CD14-positive monocyte (primary cell): Measurements from ENCODE around the gene TEX19. TPM values are rescaled to one million over a fixed set of nuclear protein-coding genes. Genes with fewer than 3 reads are reported as not detected.

Experiments used
- DNase-seq, 3 donors: peaks; one replicate each; pipeline ENCODE4 v3.0.0-alpha.2; 2011 to 2022
- H2AFZ ChIP-seq: 2 replicates; pipeline ENCODE4 v1.6.0; 2012; ENCODE audit warnings: mild to moderate bottlenecking, low read depth, low read length, inconsistent platforms; ENCODE audit not compliant: insufficient read depth, poor library complexity, severe bottlenecking
- H3K27ac ChIP-seq, 2 donors: 1 replicate in 1 of 2; 2 replicates in 1 of 2; pipeline ENCODE4 v1.5.1; 2012 to 2013; ENCODE audit warnings: low read length in 2 of 2, control low read depth in 1 of 2, inconsistent platforms in 1 of 2, low read depth in 1 of 2, mild to moderate bottlenecking in 1 of 2
- H3K27me3 ChIP-seq, 2 donors: one replicate each; pipeline versions ENCODE4 v1.6.0 to v1.6.1; 2011 to 2013; ENCODE audit warnings: low read length in 2 of 2; ENCODE audit not compliant: control insufficient read depth in 2 of 2, insufficient read depth in 2 of 2
- H3K36me3 ChIP-seq, 2 donors: replicated peaks in 1 of 2; 1 replicate in 1 of 2; 2 replicates in 1 of 2; pipeline versions ENCODE4 v1.5.1 to v1.6.1; 2012 to 2013; ENCODE audit warnings: low read length in 2 of 2, control low read depth in 1 of 2, inconsistent platforms in 1 of 2, mild to moderate bottlenecking in 1 of 2; ENCODE audit not compliant: insufficient read depth in 2 of 2, control insufficient read depth in 1 of 2
- H3K4me1 ChIP-seq, 2 donors: 1 replicate in 1 of 2; 2 replicates in 1 of 2; pipeline versions ENCODE4 v1.5.1 to v1.6.1; 2012 to 2013; ENCODE audit warnings: low read length in 2 of 2, control low read depth in 1 of 2, inconsistent platforms in 1 of 2, mild to moderate bottlenecking in 1 of 2, moderate library complexity in 1 of 2; ENCODE audit not compliant: insufficient read depth in 2 of 2, control insufficient read depth in 1 of 2
- H3K4me2 ChIP-seq: replicated peaks from 2 replicates; pipeline ENCODE3; 2012; ENCODE audit warnings: low read length, moderate library complexity, mild to moderate bottlenecking; ENCODE audit not compliant: poor library complexity, severe bottlenecking; ENCODE audit errors: extremely low read depth
- H3K4me3 ChIP-seq, 3 experiments: fragments of 200-600 bp in 1 of 3; sonication (generic) in 1 of 3; replicated peaks in 1 of 3; 1 replicate in 2 of 3; 2 replicates in 1 of 3; pipeline ENCODE4 v1.5.1; 2011 to 2013; ENCODE audit warnings: low read length in 3 of 3, mild to moderate bottlenecking in 3 of 3, control low read depth in 2 of 3, low read depth in 2 of 3, inconsistent platforms in 1 of 3, moderate library complexity in 1 of 3
- H3K79me2 ChIP-seq: 2 replicates; pipeline ENCODE4 v1.6.0; 2012; ENCODE audit warnings: mild to moderate bottlenecking, control low read depth, inconsistent platforms, low read length, moderate library complexity; ENCODE audit not compliant: insufficient read depth
- H3K9ac ChIP-seq: 2 replicates; pipeline ENCODE4 v1.6.0; 2017; ENCODE audit warnings: low read length, mild to moderate bottlenecking; ENCODE audit not compliant: insufficient read depth, poor library complexity, severe bottlenecking
- H3K9me3 ChIP-seq, 2 donors: replicated peaks in 1 of 2; 1 replicate in 1 of 2; 2 replicates in 1 of 2; pipeline versions ENCODE4 v1.5.1 to v1.6.1; 2012 to 2013; ENCODE audit warnings: low read length in 2 of 2, control low read depth in 1 of 2; ENCODE audit not compliant: control insufficient read depth in 1 of 2, insufficient read depth in 1 of 2
- H4K20me1 ChIP-seq: 2 replicates; pipeline ENCODE4 v1.6.0; 2012; ENCODE audit warnings: mild to moderate bottlenecking, low read length, control low read depth, moderate library complexity; ENCODE audit not compliant: insufficient read depth
- H3K27ac Mint-ChIP-seq, 7 donors: one replicate each; pipeline ENCODE4 v1.8.0; 2020; ENCODE audit warnings: mild to moderate bottlenecking in 7 of 7, mixed read lengths in 7 of 7, moderate library complexity in 6 of 7, inconsistent platforms in 2 of 7
- H3K27me3 Mint-ChIP-seq, 3 donors: one replicate each; pipeline ENCODE4 v1.8.0; 2021 to 2022; ENCODE audit warnings: low read depth in 3 of 3, mild to moderate bottlenecking in 3 of 3, mixed read lengths in 3 of 3, moderate library complexity in 3 of 3, inconsistent platforms in 1 of 3
- H3K36me3 Mint-ChIP-seq, 2 donors: one replicate each; pipeline ENCODE4 v1.8.0; 2020; ENCODE audit warnings: mixed read lengths in 2 of 2, inconsistent platforms in 1 of 2, mild to moderate bottlenecking in 1 of 2
- H3K4me1 Mint-ChIP-seq: one replicate; pipeline ENCODE4 v1.8.0; 2020; ENCODE audit warnings: mild to moderate bottlenecking, mixed read lengths
- H3K4me3 Mint-ChIP-seq, 2 donors: one replicate each; pipeline ENCODE4 v1.8.0; 2020; ENCODE audit warnings: mild to moderate bottlenecking in 2 of 2, mixed read lengths in 2 of 2, moderate library complexity in 1 of 2
- H3K9me3 Mint-ChIP-seq, 7 donors: one replicate each; pipeline ENCODE4 v1.8.0; 2020 to 2022; ENCODE audit warnings: mixed read lengths in 7 of 7, mild to moderate bottlenecking in 6 of 7, moderate library complexity in 6 of 7, inconsistent platforms in 2 of 7
- CTCF ChIP-seq: fragments of 200-600 bp; IDR thresholded peaks from one replicate; pipeline ENCODE4 v1.8.0; 2022; ENCODE audit warnings: antibody characterized with exemption, mild to moderate bottlenecking
- WGBS: methylation state at CpG from one replicate; pipeline ENCODE4 v1.1.5; 2013; ENCODE audit warnings: missing lambda C conversion rate; ENCODE audit not compliant: insufficient coverage; 5-methylcytosine and 5-hydroxymethylcytosine counted together
- intact Hi-C, 2 donors: fragments of 100-400 bp; cut with micrococcal nuclease; formaldehyde crosslinking; loops; one replicate each; pipeline versions ENCODE4 v1.15.0 to v1.15.1; 2023
- polyA plus RNA-seq, 3 donors: library from polyadenylated mRNA; depleted of rRNA in 1 of 3; unstranded in 2 of 3; stranded (reverse) in 1 of 3; fragments of 300-500 nt in 2 of 3; fragments of >200 nt in 1 of 3; fragmentation: Illumina TruSeq in 2 of 3; gene quantifications; 1 replicate in 2 of 3; 2 replicates in 1 of 3; pipeline ENCODE4 v1.2.3, GENCODE V29; 2012 to 2021

The TEX19 gene
- polyA plus RNA-seq, 3 donors: not detected

GRCh38 chr17:82327757-82328140 lies 31.3 kb upstream of the TEX19 start:
- Histone ChIP-seq H3K4me1 (peaks cover 9 to 28% of the 10 kb centered on the region in 2 donors), H3K9ac (no peak overlapping the region), H3K79me2 (peaks cover 29% of the 10 kb centered on the region), H3K4me2 (no peak overlapping the region), H4K20me1 (peaks cover 100% of the 10 kb centered on the region), H3K9me3 (no peaks in the 10 kb centered on the region), H2AFZ (no peak overlapping the region), H3K27me3 (no peaks in the 10 kb centered on the region), H3K27ac (no peak overlapping the region), H3K36me3 (peaks cover 11 to 42% of the 10 kb centered on the region in 2 donors), H3K4me3 (no peak overlapping the region)
- Mint-ChIP-seq H3K4me1 (peaks cover 18% of the 10 kb centered on the region), H3K27ac (no peak overlapping the region), H3K27me3 (peaks cover 17 to 32% (median 20%) of the 10 kb centered on the region in 3 donors), H3K4me3 (no peak overlapping the region), H3K9me3 (no peaks in the 10 kb centered on the region), H3K36me3 (peaks cover 37 to 50% of the 10 kb centered on the region in 2 donors)
- 96% methylated on average over 8 of the region's 16 CpGs for WGBS
- TF ChIP-seq CTCF: no peak
- no peak for DNase-seq
- intact Hi-C loops: loop anchor here in 1 of 2 donors (10.0 kb wide), 1 partner anchor 303 kb away; the partner anchor contains the start of genes CENPX and LRRC45

GRCh38 chr17:82328141-82328993 lies 30.7 kb upstream of the TEX19 start:
- Histone ChIP-seq H3K9ac (no peak overlapping the region), H2AFZ (no peak overlapping the region), H3K4me2 (no peak overlapping the region), H3K36me3 (peaks cover 11 to 42% of the 10 kb centered on the region in 2 donors), H3K9me3 (no peaks in the 10 kb centered on the region), H3K79me2 (peaks cover 29% of the 10 kb centered on the region), H3K27me3 (no peaks in the 10 kb centered on the region), H3K4me1 (peaks cover 14 to 34% of the 10 kb centered on the region in 2 donors), H3K4me3 (no peak overlapping the region), H4K20me1 (peaks cover 95% of the 10 kb centered on the region), H3K27ac (no peak overlapping the region)
- Mint-ChIP-seq H3K27ac (no peak overlapping the region), H3K27me3 (peaks cover 17 to 33% (median 20%) of the 10 kb centered on the region in 3 donors), H3K9me3 (peaks cover 0 to 2% (median 0%) of the 10 kb centered on the region in 7 donors), H3K36me3 (peaks cover 34 to 46% of the 10 kb centered on the region in 2 donors), H3K4me1 (peaks cover 21% of the 10 kb centered on the region), H3K4me3 (no peak overlapping the region)
- no peak for TF ChIP-seq CTCF
- DNase-seq: no peak
- intact Hi-C loops: loop anchor here in 1 of 2 donors (10.0 kb wide), 1 partner anchor 304 kb away; the partner anchor contains the start of genes CENPX and LRRC45
- 90% methylated on average over 19 of the region's 28 CpGs for WGBS
